CD4-positive, alpha-beta T cell treated with Interleukin-17A for 4 hours (primary cell): Measurements from ENCODE around the gene EED.
"Not testable (repeated sequence)": the region's sequence is repeated elsewhere in the genome, so short reads cannot be mapped to it uniquely, and the experiment has no call there.

ENCODE experiments used
- DNase-seq: peaks from one replicate; pipeline ENCODE4 v3.0.0-alpha.2; 2020; ENCODE audit warnings: mixed read lengths

The EED gene

GRCh38 chr11:86292912-86293616, 48.5 kb downstream of the EED start:
- DNase-seq = no peak

GRCh38 chr11:86294026-86294425, 49.5 kb downstream of the EED start:
- no peak for DNase-seq

GRCh38 chr11:86301742-86302091, 57.2 kb downstream of the EED start:
- DNase-seq = no peak

DNA sequence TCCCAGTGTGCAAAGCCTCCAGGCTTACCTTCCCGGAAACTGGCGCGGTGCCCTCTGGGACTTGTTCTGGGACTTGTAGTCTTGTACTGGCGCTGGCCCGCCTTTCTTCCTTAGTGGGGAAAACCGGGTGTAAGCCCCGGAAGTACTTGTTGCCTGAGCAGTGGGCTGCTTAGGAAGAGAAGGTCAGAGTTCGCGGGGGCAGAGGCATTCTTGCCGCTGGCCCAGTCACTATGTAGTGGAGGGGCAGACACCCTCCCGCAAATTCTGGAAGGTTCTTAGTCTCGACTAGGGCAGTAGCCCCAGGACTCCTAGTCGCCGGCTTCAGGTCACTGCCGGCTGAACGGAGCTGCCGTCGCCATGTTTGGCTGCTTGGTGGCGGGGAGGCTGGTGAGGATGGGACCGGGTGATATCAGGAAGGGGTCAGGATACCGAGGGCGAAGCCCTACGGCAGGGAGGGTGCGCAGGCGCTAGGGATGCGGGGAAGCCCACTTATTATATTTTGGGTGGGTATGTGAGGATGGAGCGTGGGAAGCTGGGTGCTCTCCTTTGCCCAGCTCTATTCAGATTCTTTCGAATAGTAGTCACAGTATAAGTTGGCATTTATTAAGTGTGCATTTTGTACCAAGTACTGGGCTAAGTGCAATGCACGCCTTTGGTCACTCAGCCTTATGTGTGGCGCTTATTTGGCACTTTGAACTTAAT, 57.7 kb downstream of the EED start, which contains the start of gene HIKESHI:
HIKESHI (plus strand) TSS at position 149 of the 702 bp plus-strand sequence; CDS start at position 358, 209 bp downstream.
- peak; percentile 96 for DNase-seq

DNA sequence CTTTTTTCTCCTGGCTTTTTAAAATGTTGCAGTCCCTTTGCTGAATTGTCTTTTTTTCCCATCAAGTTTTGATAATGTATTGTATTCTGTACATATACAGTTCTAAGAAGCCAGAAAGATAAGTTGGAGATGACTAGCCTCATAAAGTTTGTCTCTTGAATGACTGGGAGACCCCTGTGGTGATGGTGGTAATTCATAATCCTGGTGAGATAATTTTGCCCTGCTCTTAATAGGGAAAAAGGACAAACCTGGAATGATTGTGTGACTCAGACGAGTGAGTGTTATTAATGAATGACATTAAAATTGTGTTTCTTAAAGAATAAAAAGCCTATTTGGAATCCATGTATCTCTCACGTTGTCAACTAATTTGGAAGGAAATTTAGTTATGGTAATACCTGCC, 58.7 kb downstream of the EED start:
- DNase-seq = no peak

DNA sequence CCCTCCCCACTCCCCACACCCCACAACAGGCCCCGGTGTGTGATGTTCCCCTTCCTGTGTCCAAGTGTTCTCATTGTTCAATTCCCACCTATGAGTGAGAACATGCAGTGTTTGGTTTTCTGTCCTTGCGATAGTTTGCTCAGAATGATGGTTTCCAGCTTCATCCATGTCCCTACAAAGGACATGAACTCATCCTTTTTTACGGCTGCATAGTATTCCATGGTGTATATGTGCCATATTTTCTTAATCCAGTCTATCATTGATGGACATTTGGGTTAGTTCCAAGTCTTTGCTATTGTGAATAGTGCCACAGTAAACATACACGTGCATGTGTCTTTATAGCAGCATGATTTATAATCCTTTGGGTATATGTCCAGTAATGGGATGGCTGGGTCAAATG, 64.2 kb downstream of the EED start:
- not testable (repeated sequence) for DNase-seq

DNA sequence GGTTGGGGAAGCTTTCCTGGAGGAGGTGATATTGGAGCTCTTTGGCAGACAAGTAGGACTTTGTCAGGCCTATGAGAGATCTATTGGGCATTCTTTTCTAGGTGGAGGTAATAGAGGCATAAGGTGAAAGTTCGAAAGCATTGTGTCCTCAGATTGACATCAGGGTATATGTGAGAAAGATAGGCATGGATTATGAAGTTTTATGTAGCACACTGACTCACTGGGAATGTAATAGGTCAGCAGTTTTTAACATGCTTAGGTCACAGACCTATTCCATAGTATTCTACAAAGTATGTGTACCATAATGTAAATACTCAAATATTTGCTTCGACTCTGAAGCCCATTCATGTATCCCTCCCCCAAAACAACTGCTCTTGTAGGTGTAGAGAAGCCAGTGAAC, 69.2 kb downstream of the EED start:
- no peak for DNase-seq

- no peak for DNase-seq
These were observed 70.1 kb downstream of the EED start for GRCh38 chr11:86314636-86315035.
